ENCODE measurements around the gene STAG3.

DNA sequence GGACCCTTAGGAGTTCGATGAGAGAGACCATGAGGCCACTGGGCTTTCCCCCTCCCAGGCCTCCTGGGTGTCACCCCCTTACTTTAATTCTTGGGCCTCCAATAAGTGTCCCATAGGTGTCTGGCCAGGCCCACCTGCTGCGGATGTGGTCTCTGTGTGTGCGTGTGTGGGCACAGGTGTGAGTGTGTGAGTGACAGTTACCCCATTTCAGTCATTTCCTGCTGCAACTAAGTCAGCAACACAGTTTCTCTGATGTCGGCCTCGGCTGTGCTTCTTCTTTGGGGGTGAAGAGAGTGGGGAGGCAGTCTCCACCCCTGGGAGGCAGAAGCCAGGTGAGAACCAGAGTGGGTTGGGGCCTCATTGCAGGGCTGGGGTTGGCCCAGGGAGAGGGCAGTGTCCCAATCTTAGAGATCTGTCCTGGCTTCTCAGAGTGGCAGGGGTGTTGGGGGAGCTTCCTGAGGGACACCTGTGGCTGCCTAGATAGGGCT, 43.6 kb downstream of the STAG3 start:
- TF ChIP-seq CTCF (IDR thresholded peaks at IDR 0.05; ENCODE audit: extremely low read depth in 1 of 2, insufficient read depth in 1 of 2, low read depth in 1 of 2, low read length in 2 of 2): no peak
- no peak for TF ChIP-seq POLR2AphosphoS5 (IDR thresholded peaks at IDR 0.05; ENCODE audit: insufficient read depth, low read depth, low read length)
- no peak for TF ChIP-seq EZH2 (IDR thresholded peaks at IDR 0.05; ENCODE audit: borderline replicate concordance, low read depth, low read length, severe bottlenecking)

Measured in endothelial cell of umbilical vein (primary cell).